HG02870 (cell line): Measurements from ENCODE around the gene KCNT1.

ENCODE experiments used
- ATAC-seq: cut with Tn5 transposase; IDR thresholded peaks from one replicate; pipeline ENCODE4 v1.9.1; 2021; ENCODE audit warnings: mild to moderate bottlenecking, moderate library complexity; ENCODE audit not compliant: unreplicated experiment

KCNT1 gene

GRCh38 chr9:135840539-135840938 lies 138.6 kb downstream of the KCNT1 start:
- ATAC-seq: no peak
